Measurements from ENCODE around the gene CFH.
"Not testable (repeated sequence)": the region's sequence is repeated elsewhere in the genome, so short reads cannot be mapped to it uniquely, and the experiment has no call there.

Gene CFH

GRCh38 chr1:196651637-196652215, at the start of gene CFH:
Gene CFH (plus strand): TSS chr1:196652043. CDS start chr1:196652118, 75 bp downstream.
- DNase-seq = no peak

- DNase-seq = no peak
These were observed 48.2 kb upstream of the CFH start for GRCh38 chr1:196603651-196604050.

- peak in 1 of 2 experiments; percentile 44 for DNase-seq
These were observed 43.9 kb upstream of the CFH start for GRCh38 chr1:196607981-196608380.

- peak; percentile 97 to 98 for DNase-seq
These were observed 43.2 kb upstream of the CFH start, which contains the start of gene KCNT2 for GRCh38 chr1:196608390-196609369. Gene KCNT2 (minus strand): TSS chr1:196608440. CDS start chr1:196608309, 131 bp downstream.

- no peak for DNase-seq
These were observed 42.5 kb upstream of the CFH start for GRCh38 chr1:196609370-196609737.

GRCh38 chr1:196611873-196612272, 40.0 kb upstream of the CFH start:
- no peak for DNase-seq

- DNase-seq = no peak
These were observed 32.1 kb upstream of the CFH start for GRCh38 chr1:196619721-196620120.

GRCh38 chr1:196623079-196623478, 28.8 kb upstream of the CFH start:
- DNase-seq = no peak

- DNase-seq = no peak
These were observed 23.0 kb upstream of the CFH start for GRCh38 chr1:196628838-196629237.

GRCh38 chr1:196637606-196638005, 14.2 kb upstream of the CFH start:
- DNase-seq = no peak

GRCh38 chr1:196638466-196638865, 13.4 kb upstream of the CFH start:
- DNase-seq = no peak

GRCh38 chr1:196639291-196639690, 12.6 kb upstream of the CFH start:
- DNase-seq = not testable (repeated sequence)

- DNase-seq = no peak
These were observed 10.9 kb upstream of the CFH start for GRCh38 chr1:196640976-196641375.

GRCh38 chr1:196649990-196650389, 1.9 kb upstream of the CFH start:
- DNase-seq = no peak

- DNase-seq = no peak
These were observed 1.4 kb upstream of the CFH start for GRCh38 chr1:196650403-196650802.

GRCh38 chr1:196651079-196651478, 764 bp upstream of the CFH start:
- no peak for DNase-seq

- no peak for DNase-seq
These were observed 2.4 kb downstream of the CFH start for GRCh38 chr1:196654271-196654670.

GRCh38 chr1:196655071-196655470, 3.2 kb downstream of the CFH start:
- no peak for DNase-seq

- no peak for DNase-seq
These were observed 3.7 kb downstream of the CFH start for GRCh38 chr1:196655494-196655893.

- no peak for DNase-seq
These were observed 7.6 kb downstream of the CFH start for GRCh38 chr1:196659471-196659870.

GRCh38 chr1:196660272-196660671, 8.4 kb downstream of the CFH start:
- no peak for DNase-seq

- peak in 1 of 2 experiments; percentile 7 for DNase-seq
These were observed 9.0 kb downstream of the CFH start for GRCh38 chr1:196660852-196661251.

- DNase-seq = no peak
These were observed 9.5 kb downstream of the CFH start for GRCh38 chr1:196661345-196661744.

- DNase-seq = no peak
These were observed 15.3 kb downstream of the CFH start for GRCh38 chr1:196667131-196667530.
